ENCODE measurements around the gene NHSL2.
"Not testable (repeated sequence)": the region's sequence is repeated elsewhere in the genome, so short reads cannot be mapped to it uniquely, and the experiment has no call there.

NHSL2 gene

GRCh38 chrX:72041871-72042851 is 131.5 kb downstream of the NHSL2 start:
- DNase-seq (ENCODE audit: low read depth) = no peak

- DNase-seq (ENCODE audit: low read depth) = no peak
Observed at GRCh38 chrX:72042852-72043248, 132.2 kb downstream of the NHSL2 start.

GRCh38 chrX:72043636-72044035 is 133.0 kb downstream of the NHSL2 start:
- no peak for DNase-seq (ENCODE audit: low read depth)

- no peak for DNase-seq (ENCODE audit: low read depth)
Observed at GRCh38 chrX:72045141-72045540, 134.5 kb downstream of the NHSL2 start.

GRCh38 chrX:72045552-72046277 is 135.1 kb downstream of the NHSL2 start:
- no peak for DNase-seq (ENCODE audit: low read depth)

GRCh38 chrX:72046447-72046846 is 135.8 kb downstream of the NHSL2 start:
- no peak for DNase-seq (ENCODE audit: low read depth)

GRCh38 chrX:72048510-72049455 is 138.1 kb downstream of the NHSL2 start:
- no peak for DNase-seq (ENCODE audit: low read depth)

- DNase-seq (ENCODE audit: low read depth) = peak; percentile 41
Observed at GRCh38 chrX:72050011-72050410, 139.4 kb downstream of the NHSL2 start.

GRCh38 chrX:72051589-72051988 is 140.9 kb downstream of the NHSL2 start:
- no peak for DNase-seq (ENCODE audit: low read depth)

- no peak for DNase-seq (ENCODE audit: low read depth)
Observed at GRCh38 chrX:72052415-72053090, 141.9 kb downstream of the NHSL2 start.

- DNase-seq (ENCODE audit: low read depth) = no peak
Observed at GRCh38 chrX:72053508-72053907, 142.9 kb downstream of the NHSL2 start.

GRCh38 chrX:72054779-72055489 is 144.3 kb downstream of the NHSL2 start:
- DNase-seq (ENCODE audit: low read depth) = no peak

- DNase-seq (ENCODE audit: low read depth) = peak; percentile 9
Observed at GRCh38 chrX:72057331-72057730, 146.7 kb downstream of the NHSL2 start.

- no peak for DNase-seq (ENCODE audit: low read depth)
Observed at GRCh38 chrX:72057849-72058248, 147.2 kb downstream of the NHSL2 start.

GRCh38 chrX:72058346-72058745 is 147.7 kb downstream of the NHSL2 start:
- not testable (repeated sequence) for DNase-seq (ENCODE audit: low read depth)

- DNase-seq (ENCODE audit: low read depth) = no peak
Observed at GRCh38 chrX:72060196-72060920, 149.7 kb downstream of the NHSL2 start.

GRCh38 chrX:72060921-72061490 is 150.4 kb downstream of the NHSL2 start:
- no peak for DNase-seq (ENCODE audit: low read depth)

GRCh38 chrX:72062916-72063315 is 152.3 kb downstream of the NHSL2 start:
- DNase-seq (ENCODE audit: low read depth) = peak; percentile 12

GRCh38 chrX:72069350-72070160 is 158.9 kb downstream of the NHSL2 start:
- DNase-seq (ENCODE audit: low read depth) = no peak

Data from fibroblast of the conjunctiva (primary cell).